ENCODE results near the gene MAPT. TPM values are rescaled to one million over a fixed set of nuclear protein-coding genes. Genes with fewer than 3 reads are reported as not detected.

Gene MAPT
- total RNA-seq, 4 donors from 2014 or later = 4.2 to 11.1 (median 7.3) TPM

- 78% methylated on average over 7 of the region's 7 CpGs for WGBS
- Histone ChIP-seq H3K27ac (replicated peaks in 1 of 4) (no peak overlapping the region), H3K27me3 (peaks cover 0 to 56% (median 0%) of the 10 kb centered on the region in 4 donors), H3K36me3 (no peaks in the 10 kb centered on the region), H3K9me3 (no peaks in the 10 kb centered on the region), H3K4me3 (no peak overlapping the region), H3K4me1 (no peaks in the 10 kb centered on the region)
- intact Hi-C loops (cut with DNase I) = no loop called here
- DNase-seq (ENCODE audit: extremely low spot score) = no peak
- TF ChIP-seq POLR2A (IDR thresholded peaks at IDR 0.05; ENCODE audit: low read depth) (no peak), EP300 (IDR thresholded peaks at IDR 0.05) (no peak), POLR2AphosphoS5 (IDR thresholded peaks at IDR 0.05) (no peak), CTCF (IDR thresholded peaks at IDR 0.05) (no peak)
Measured at GRCh38 chr17:45849536-45849990, 44.8 kb upstream of the MAPT start.

- peaks cover 0 to 60% (median 0%) of the 10 kb centered on the region in 4 donors for H3K27me3 ChIP-seq
- H3K9me3 ChIP-seq = no peaks in the 10 kb centered on the region
- H3K27ac ChIP-seq (replicated peaks in 1 of 4) = no peak overlapping the region
- TF ChIP-seq CTCF (IDR thresholded peaks at IDR 0.05) (no peak), POLR2AphosphoS5 (IDR thresholded peaks at IDR 0.05) (no peak), EP300 (IDR thresholded peaks at IDR 0.05) (no peak), POLR2A (IDR thresholded peaks at IDR 0.05; ENCODE audit: low read depth) (no peak)
- no peaks in the 10 kb centered on the region for H3K4me1 ChIP-seq
- intact Hi-C loops (cut with DNase I) = no loop called here
- DNase-seq (ENCODE audit: extremely low spot score) = no peak
- no peak overlapping the region for H3K4me3 ChIP-seq
- WGBS = 67% methylated on average over 3 of the region's 4 CpGs
- no peaks in the 10 kb centered on the region for H3K36me3 ChIP-seq
Measured at GRCh38 chr17:45850011-45850410, 44.3 kb upstream of the MAPT start.

- 70% methylated on average over 4 of the region's 5 CpGs for WGBS
- H3K4me1 ChIP-seq = no peaks in the 10 kb centered on the region
- H3K27me3 ChIP-seq = peaks cover 0 to 65% (median 0%) of the 10 kb centered on the region in 4 donors
- H3K27ac ChIP-seq (replicated peaks in 1 of 4) = no peak overlapping the region
- TF ChIP-seq POLR2AphosphoS5 (IDR thresholded peaks at IDR 0.05) = no peak
- TF ChIP-seq POLR2A (IDR thresholded peaks at IDR 0.05; ENCODE audit: low read depth) = no peak
- no peak for TF ChIP-seq CTCF (IDR thresholded peaks at IDR 0.05)
- no peak for TF ChIP-seq EP300 (IDR thresholded peaks at IDR 0.05)
- DNase-seq (ENCODE audit: extremely low spot score) = no peak
- H3K4me3 ChIP-seq = no peak overlapping the region
- intact Hi-C loops (cut with DNase I) = no loop called here
- H3K36me3 ChIP-seq = no peaks in the 10 kb centered on the region
- no peaks in the 10 kb centered on the region for H3K9me3 ChIP-seq
Measured at GRCh38 chr17:45850468-45850867, 43.9 kb upstream of the MAPT start.

- Histone ChIP-seq H3K9me3 (no peaks in the 10 kb centered on the region), H3K27me3 (peaks cover 0 to 65% (median 0%) of the 10 kb centered on the region in 4 donors), H3K27ac (replicated peaks in 1 of 4) (no peak overlapping the region), H3K4me3 (no peak overlapping the region), H3K36me3 (no peaks in the 10 kb centered on the region), H3K4me1 (no peaks in the 10 kb centered on the region)
- no peak for DNase-seq (ENCODE audit: extremely low spot score)
- intact Hi-C loops (cut with DNase I) = no loop called here
- 80% methylated on average over 6 of the region's 6 CpGs for WGBS
- TF ChIP-seq CTCF (IDR thresholded peaks at IDR 0.05) (no peak), POLR2A (IDR thresholded peaks at IDR 0.05; ENCODE audit: low read depth) (no peak), POLR2AphosphoS5 (IDR thresholded peaks at IDR 0.05) (no peak), EP300 (IDR thresholded peaks at IDR 0.05) (no peak)
Measured at GRCh38 chr17:45851022-45851421, 43.3 kb upstream of the MAPT start.

GRCh38 chr17:45851464-45851863 lies 42.9 kb upstream of the MAPT start:
- DNase-seq (ENCODE audit: extremely low spot score) = no peak
- no peak overlapping the region for H3K4me3 ChIP-seq
- H3K27me3 ChIP-seq = peaks cover 0 to 62% (median 0%) of the 10 kb centered on the region in 4 donors
- no peaks in the 10 kb centered on the region for H3K4me1 ChIP-seq
- no peak overlapping the region for H3K27ac ChIP-seq (replicated peaks in 1 of 4)
- intact Hi-C loops (cut with DNase I) = no loop called here
- 47% methylated on average over 6 of the region's 8 CpGs for WGBS
- no peaks in the 10 kb centered on the region for H3K9me3 ChIP-seq
- TF ChIP-seq POLR2AphosphoS5 (IDR thresholded peaks at IDR 0.05) = no peak
- no peak for TF ChIP-seq CTCF (IDR thresholded peaks at IDR 0.05)
- no peak for TF ChIP-seq EP300 (IDR thresholded peaks at IDR 0.05)
- no peak for TF ChIP-seq POLR2A (IDR thresholded peaks at IDR 0.05; ENCODE audit: low read depth)
- H3K36me3 ChIP-seq = no peaks in the 10 kb centered on the region
